ENCODE measurements around the gene AGRN.

DNA sequence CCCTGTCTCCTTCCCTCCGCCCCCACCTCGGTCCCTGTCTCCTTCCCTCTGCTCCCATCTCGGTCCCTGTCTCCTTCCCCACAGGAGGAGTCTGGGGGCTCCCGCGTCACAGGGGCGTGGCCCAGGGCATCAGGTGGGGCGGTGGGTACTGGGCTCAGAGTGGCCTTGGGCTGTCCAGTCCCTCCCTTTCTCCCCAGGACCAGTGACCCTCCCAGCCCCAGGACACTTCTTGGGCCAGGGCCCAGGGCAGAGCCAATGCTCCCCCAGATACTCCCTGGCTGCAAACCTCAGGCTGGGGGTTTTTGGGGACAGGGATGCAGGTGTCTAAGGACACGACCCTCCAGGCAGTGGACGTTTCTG is 61.0 kb downstream of the AGRN start:
- TF ChIP-seq, protein P1, sequence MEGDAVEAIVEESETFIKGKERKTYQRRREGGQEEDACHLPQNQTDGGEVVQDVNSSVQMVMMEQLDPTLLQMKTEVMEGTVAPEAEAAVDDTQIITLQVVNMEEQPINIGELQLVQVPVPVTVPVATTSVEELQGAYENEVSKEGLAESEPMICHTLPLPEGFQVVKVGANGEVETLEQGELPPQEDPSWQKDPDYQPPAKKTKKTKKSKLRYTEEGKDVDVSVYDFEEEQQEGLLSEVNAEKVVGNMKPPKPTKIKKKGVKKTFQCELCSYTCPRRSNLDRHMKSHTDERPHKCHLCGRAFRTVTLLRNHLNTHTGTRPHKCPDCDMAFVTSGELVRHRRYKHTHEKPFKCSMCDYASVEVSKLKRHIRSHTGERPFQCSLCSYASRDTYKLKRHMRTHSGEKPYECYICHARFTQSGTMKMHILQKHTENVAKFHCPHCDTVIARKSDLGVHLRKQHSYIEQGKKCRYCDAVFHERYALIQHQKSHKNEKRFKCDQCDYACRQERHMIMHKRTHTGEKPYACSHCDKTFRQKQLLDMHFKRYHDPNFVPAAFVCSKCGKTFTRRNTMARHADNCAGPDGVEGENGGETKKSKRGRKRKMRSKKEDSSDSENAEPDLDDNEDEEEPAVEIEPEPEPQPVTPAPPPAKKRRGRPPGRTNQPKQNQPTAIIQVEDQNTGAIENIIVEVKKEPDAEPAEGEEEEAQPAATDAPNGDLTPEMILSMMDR (conservative IDR thresholded peaks at IDR 0.05): no peak
- TF ChIP-seq ZFX (IDR thresholded peaks at IDR 0.05): no peak
